DOHH2 (cell line): ENCODE results near the gene IGFL2.

Experiments
- H3F3A ChIP-seq: fragments of 200-600 bp; sonication (generic), shearing (Covaris generic); 2 replicates; pipeline ENCODE4 v1.6.0; 2016; ENCODE audit warnings: antibody characterized with exemption, mild to moderate bottlenecking; ENCODE audit not compliant: control insufficient read depth, insufficient read depth
- H3K27ac ChIP-seq: fragments of 200-600 bp; sonication (generic); 2 replicates; pipeline ENCODE4 v1.5.1; 2014; ENCODE audit warnings: low read depth, mild to moderate bottlenecking, low read length, moderate library complexity
- H3K27me3 ChIP-seq: fragments of 200-600 bp; sonication (generic); 2 replicates; pipeline ENCODE4 v1.6.1; 2014; ENCODE audit warnings: mild to moderate bottlenecking, low read length, mixed read lengths; ENCODE audit not compliant: control insufficient read depth
- H3K36me3 ChIP-seq: fragments of 200-600 bp; sonication (generic); 2 replicates; pipeline ENCODE4 v1.6.1; 2014; ENCODE audit warnings: mild to moderate bottlenecking, low read length, moderate library complexity, mixed read lengths; ENCODE audit not compliant: control insufficient read depth
- H3K4me1 ChIP-seq: fragments of 200-600 bp; sonication (generic); 2 replicates; pipeline ENCODE4 v1.6.1; 2014; ENCODE audit warnings: mild to moderate bottlenecking, low read length, mixed read lengths; ENCODE audit not compliant: control insufficient read depth
- H3K4me2 ChIP-seq: fragments of 200-600 bp; sonication (generic); 2 replicates; pipeline ENCODE4 v1.6.0; 2014; ENCODE audit warnings: mild to moderate bottlenecking, low read length, moderate library complexity
- H3K4me3 ChIP-seq: fragments of 200-600 bp; sonication (generic); 2 replicates; pipeline ENCODE4 v1.5.1; 2014; ENCODE audit warnings: mild to moderate bottlenecking, low read length, mixed read lengths
- H3K79me2 ChIP-seq: fragments of 200-600 bp; sonication (generic); 2 replicates; pipeline ENCODE4 v1.6.1; 2014; ENCODE audit warnings: mild to moderate bottlenecking, low read length, mixed read lengths; ENCODE audit not compliant: control insufficient read depth
- H3K9me2 ChIP-seq: fragments of 200-600 bp; sonication (generic); replicated peaks from 2 replicates; pipeline ENCODE4 v1.6.1; 2014; ENCODE audit warnings: mild to moderate bottlenecking, low read length, mixed read lengths; ENCODE audit not compliant: control insufficient read depth
- H3K9me3 ChIP-seq: fragments of 200-600 bp; sonication (generic); 2 replicates; pipeline ENCODE4 v1.6.1; 2014; ENCODE audit warnings: antibody characterized with exemption, low read length, mixed read lengths; ENCODE audit not compliant: control insufficient read depth, insufficient read depth
- H4K20me1 ChIP-seq: fragments of 200-600 bp; sonication (generic); 2 replicates; pipeline ENCODE4 v1.6.0; 2014; ENCODE audit warnings: low read depth, mild to moderate bottlenecking, antibody characterized with exemption, low read length, moderate library complexity; ENCODE audit not compliant: control insufficient read depth, insufficient read depth
- EZH2phosphoT487 ChIP-seq: fragments of 200-600 bp; sonication (generic); IDR thresholded peaks from 2 replicates; pipeline ENCODE4 v1.6.1; 2017; ENCODE audit warnings: borderline replicate concordance, mild to moderate bottlenecking, antibody characterized with exemption, low read length, moderate library complexity, mixed read lengths
- TF ChIP-seq, protein P1 (sequence below): fragments of 200-600 bp; sonication (generic); IDR thresholded peaks from one replicate; pipeline ENCODE4 v1.5.1; 2014; ENCODE audit warnings: antibody characterized with exemption, mild to moderate bottlenecking, low read depth, low read length; ENCODE audit not compliant: poor library complexity, severe bottlenecking

IGFL2 gene

DNA sequence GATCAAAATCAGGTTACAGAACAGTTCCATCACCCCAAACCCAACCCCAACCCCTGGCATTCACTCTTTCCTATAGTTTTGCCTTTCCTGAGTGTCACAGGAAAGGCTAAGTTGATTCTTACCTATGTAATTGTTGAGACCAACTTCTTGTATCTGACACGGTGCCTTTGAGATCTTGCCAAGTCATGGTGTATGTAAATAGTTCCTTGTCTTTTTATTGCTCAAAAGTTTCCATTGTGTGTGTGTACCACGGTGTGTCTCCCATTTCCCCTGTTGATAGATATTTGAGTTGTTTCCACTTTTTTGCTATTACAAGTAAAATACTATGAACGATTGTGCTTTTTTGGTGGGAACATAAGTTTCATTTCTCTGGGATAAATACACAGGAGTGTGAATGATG lies 3.3 kb upstream of the IGFL2 start:
- Histone ChIP-seq H4K20me1 (no peaks in the 10 kb centered on the region), H3K79me2 (no peaks in the 10 kb centered on the region), H3K27ac (no peak overlapping the region), H3K4me3 (no peak overlapping the region), H3F3A (no peaks in the 10 kb centered on the region), H3K9me3 (no peaks in the 10 kb centered on the region), H3K36me3 (no peaks in the 10 kb centered on the region), H3K4me2 (no peak overlapping the region), H3K9me2 (no peaks in the 10 kb centered on the region), H3K27me3 (peaks cover 23% of the 10 kb centered on the region), H3K4me1 (no peaks in the 10 kb centered on the region)
- TF ChIP-seq, protein P1, sequence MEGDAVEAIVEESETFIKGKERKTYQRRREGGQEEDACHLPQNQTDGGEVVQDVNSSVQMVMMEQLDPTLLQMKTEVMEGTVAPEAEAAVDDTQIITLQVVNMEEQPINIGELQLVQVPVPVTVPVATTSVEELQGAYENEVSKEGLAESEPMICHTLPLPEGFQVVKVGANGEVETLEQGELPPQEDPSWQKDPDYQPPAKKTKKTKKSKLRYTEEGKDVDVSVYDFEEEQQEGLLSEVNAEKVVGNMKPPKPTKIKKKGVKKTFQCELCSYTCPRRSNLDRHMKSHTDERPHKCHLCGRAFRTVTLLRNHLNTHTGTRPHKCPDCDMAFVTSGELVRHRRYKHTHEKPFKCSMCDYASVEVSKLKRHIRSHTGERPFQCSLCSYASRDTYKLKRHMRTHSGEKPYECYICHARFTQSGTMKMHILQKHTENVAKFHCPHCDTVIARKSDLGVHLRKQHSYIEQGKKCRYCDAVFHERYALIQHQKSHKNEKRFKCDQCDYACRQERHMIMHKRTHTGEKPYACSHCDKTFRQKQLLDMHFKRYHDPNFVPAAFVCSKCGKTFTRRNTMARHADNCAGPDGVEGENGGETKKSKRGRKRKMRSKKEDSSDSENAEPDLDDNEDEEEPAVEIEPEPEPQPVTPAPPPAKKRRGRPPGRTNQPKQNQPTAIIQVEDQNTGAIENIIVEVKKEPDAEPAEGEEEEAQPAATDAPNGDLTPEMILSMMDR = no peak
- no peak for TF ChIP-seq EZH2phosphoT487

- Histone ChIP-seq H3K4me3 (no peak overlapping the region), H3K27ac (no peak overlapping the region), H3F3A (no peaks in the 10 kb centered on the region), H3K27me3 (peaks cover 30% of the 10 kb centered on the region), H3K4me1 (no peaks in the 10 kb centered on the region), H3K79me2 (no peaks in the 10 kb centered on the region), H3K9me2 (no peaks in the 10 kb centered on the region), H3K4me2 (no peak overlapping the region), H4K20me1 (no peaks in the 10 kb centered on the region), H3K36me3 (no peaks in the 10 kb centered on the region), H3K9me3 (no peaks in the 10 kb centered on the region)
- TF ChIP-seq, protein P1 = no peak
- no peak for TF ChIP-seq EZH2phosphoT487
Measured at GRCh38 chr19:46147166-46147740, 785 bp upstream of the IGFL2 start.

- Histone ChIP-seq H3K4me3 (no peak overlapping the region), H3K27me3 (peaks cover 32% of the 10 kb centered on the region), H3K9me2 (no peaks in the 10 kb centered on the region), H3K4me1 (no peaks in the 10 kb centered on the region), H3K36me3 (no peaks in the 10 kb centered on the region), H3F3A (no peaks in the 10 kb centered on the region), H3K79me2 (no peaks in the 10 kb centered on the region), H3K9me3 (no peaks in the 10 kb centered on the region), H3K4me2 (no peak overlapping the region), H3K27ac (no peak overlapping the region), H4K20me1 (no peaks in the 10 kb centered on the region)
- no peak for TF ChIP-seq EZH2phosphoT487
- TF ChIP-seq, protein P1 = no peak
Measured at GRCh38 chr19:46150606-46151005, 2.6 kb downstream of the IGFL2 start.

GRCh38 chr19:46155237-46155636 lies 7.2 kb downstream of the IGFL2 start:
- Histone ChIP-seq H3K36me3 (no peaks in the 10 kb centered on the region), H3K4me3 (no peak overlapping the region), H3K9me2 (no peaks in the 10 kb centered on the region), H3K27ac (no peak overlapping the region), H3K4me1 (no peaks in the 10 kb centered on the region), H3K4me2 (no peak overlapping the region), H3F3A (no peaks in the 10 kb centered on the region), H3K9me3 (no peaks in the 10 kb centered on the region), H4K20me1 (no peaks in the 10 kb centered on the region), H3K27me3 (peaks cover 14% of the 10 kb centered on the region), H3K79me2 (no peaks in the 10 kb centered on the region)
- TF ChIP-seq, protein P1 = no peak
- no peak for TF ChIP-seq EZH2phosphoT487
